K562 (cell line): ENCODE data around the gene HECW1. TPM values are rescaled to one million over a fixed set of nuclear protein-coding genes. Genes with fewer than 3 reads are reported as not detected.

ENCODE experiments used
- ARID2 ChIP-seq: fragments of 450-650 bp; IDR thresholded peaks from 2 replicates; pipeline ENCODE4 v1.6.1; 2017; ENCODE audit warnings: antibody characterized with exemption, mild to moderate bottlenecking
- SIRT6 ChIP-seq: IDR thresholded peaks from one replicate; pipeline ENCODE4 v1.6.1; 2012; ENCODE audit warnings: low read depth, mild to moderate bottlenecking, control low read depth, inconsistent platforms, low read length, moderate library complexity
- SLC30A9 ChIP-seq: fragments of 250-450 bp; sonication (Bioruptor Pico); IDR thresholded peaks from 2 replicates; pipeline ENCODE4 v1.8.0; 2022; ENCODE audit warnings: mild to moderate bottlenecking, moderate library complexity
- SMAD3 ChIP-seq: fragments of 450-650 bp; formaldehyde crosslinking; conservative IDR thresholded peaks from 2 replicates; pipeline ENCODE4 v1.4.0; 2020; ENCODE audit warnings: mild to moderate bottlenecking
- SREBF2 ChIP-seq: sonication (generic); formaldehyde crosslinking; IDR thresholded peaks from 2 replicates; pipeline ENCODE4 v1.4.0; 2020; ENCODE audit warnings: mild to moderate bottlenecking, missing genetic modification reagents
- STAG1 ChIP-seq: sonication (generic); formaldehyde crosslinking; IDR thresholded peaks from 2 replicates; pipeline ENCODE4 v1.5.0; 2020; ENCODE audit warnings: missing genetic modification reagents, borderline replicate concordance
- TEAD1 ChIP-seq, 2 experiments: fragments of 450-650 bp in 1 of 2; sonication (generic) in 1 of 2; formaldehyde crosslinking; IDR thresholded peaks; 2 replicates each; pipeline versions ENCODE4 v1.4.0 to v1.8.0; 2020 to 2022; ENCODE audit warnings: mild to moderate bottlenecking in 2 of 2, missing genetic modification reagents in 1 of 2
- ZBTB8A ChIP-seq: fragments of 450-650 bp; IDR thresholded peaks from 2 replicates; pipeline ENCODE4 v1.6.1; 2018; ENCODE audit warnings: mild to moderate bottlenecking, moderate library complexity; ENCODE audit not compliant: partially characterized antibody
- ZNF280B ChIP-seq: fragments of 250-450 bp; sonication (Bioruptor Pico); IDR thresholded peaks from 2 replicates; pipeline ENCODE4 v1.5.1; 2021; ENCODE audit warnings: mild to moderate bottlenecking
- ZNF77 ChIP-seq: fragments of 250-450 bp; sonication (Bioruptor Pico); IDR thresholded peaks from 2 replicates; pipeline ENCODE4 v1.5.0; 2020
- polyA plus RNA-seq, 8 experiments: library from polyadenylated mRNA; depleted of rRNA in 4 of 8; stranded (reverse) in 5 of 8; unstranded in 3 of 8; fragments of >200 nt; fragmentation: Nextera tagmentation in 2 of 8; fragmentation: Illumina TruSeq in 1 of 8; extraction: Ambion mirVana in 2 of 8; extraction: Trizol in 1 of 8; gene quantifications; 2 replicates each; pipeline versions ENCODE4 v1.2.1 to v1.2.3, GENCODE V29; 2011 to 2014; ENCODE audit warnings: inconsistent platforms in 1 of 8, missing spikeins in 1 of 8
- total RNA-seq, 7 experiments: library from RNA; depleted of rRNA in 6 of 7; stranded (reverse); fragments of >200 nt in 6 of 7; fragmentation: Illumina TruSeq in 2 of 7; extraction: Trizol in 2 of 7; gene quantifications; 2 replicates each; pipeline versions ENCODE4 v1.2.1 to v1.2.3, GENCODE V29; 2011 to 2021; ENCODE audit warnings: low replicate concordance in 1 of 7
- TF ChIP-seq, protein P1 (sequence below): IDR thresholded peaks from 2 replicates; pipeline ENCODE4 v1.6.1; 2016; ENCODE audit warnings: missing genetic modification characterization, missing compliant biosample characterization

HECW1 gene
- total and polyA plus RNA-seq, 9 of the 15 experiments (the other 6 are each of a cell fraction or from before 2014, with no cell fraction given): 0.07 to 0.31 (median 0.13) TPM; not detected in 4

- no peak for TF ChIP-seq ARID2
- no peak for TF ChIP-seq STAG1 (CRISPR knock-in tag)
- TF ChIP-seq ZNF280B (CRISPR knock-in tag): no peak
- TF ChIP-seq SREBF2 (CRISPR knock-in tag): no peak
- no peak for TF ChIP-seq SIRT6
- TF ChIP-seq, protein P1, sequence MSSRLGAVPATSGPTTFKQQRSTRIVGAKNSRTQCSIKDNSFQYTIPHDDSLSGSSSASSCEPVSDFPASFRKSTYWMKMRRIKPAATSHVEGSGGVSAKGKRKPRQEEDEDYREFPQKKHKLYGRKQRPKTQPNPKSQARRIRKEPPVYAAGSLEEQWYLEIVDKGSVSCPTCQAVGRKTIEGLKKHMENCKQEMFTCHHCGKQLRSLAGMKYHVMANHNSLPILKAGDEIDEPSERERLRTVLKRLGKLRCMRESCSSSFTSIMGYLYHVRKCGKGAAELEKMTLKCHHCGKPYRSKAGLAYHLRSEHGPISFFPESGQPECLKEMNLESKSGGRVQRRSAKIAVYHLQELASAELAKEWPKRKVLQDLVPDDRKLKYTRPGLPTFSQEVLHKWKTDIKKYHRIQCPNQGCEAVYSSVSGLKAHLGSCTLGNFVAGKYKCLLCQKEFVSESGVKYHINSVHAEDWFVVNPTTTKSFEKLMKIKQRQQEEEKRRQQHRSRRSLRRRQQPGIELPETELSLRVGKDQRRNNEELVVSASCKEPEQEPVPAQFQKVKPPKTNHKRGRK (tag): no peak
- TF ChIP-seq ZNF77 (CRISPR knock-in tag): no peak
- TF ChIP-seq TEAD1 (CRISPR knock-in tag; IDR thresholded peaks at IDR 0.05): no peak
- no peak for TF ChIP-seq ZBTB8A
- no peak for TF ChIP-seq SMAD3
- TF ChIP-seq SLC30A9 (CRISPR knock-in tag): no peak
These were observed 348.4 kb downstream of the HECW1 start (continued) for GRCh38 chr7:43460733-43461348.
